Central memory CD8-positive, alpha-beta T cell (primary cell): ENCODE data around the gene GAS2L1.

ENCODE experiments used
- ATAC-seq: fragments of 150-1000 bp; cut with Tn5 transposase; replicated peaks from 2 replicates; pipeline ENCODE4 v1.10.0; 2022; ENCODE audit warnings: mild to moderate bottlenecking, moderate FRiP score, moderate number of reproducible peaks; ENCODE audit not compliant: poor library complexity, severe bottlenecking; ENCODE audit errors: extremely low read depth
- DNase-seq, 2 donors: peaks; one replicate each; pipeline ENCODE4 v3.0.0; 2021; ENCODE audit warnings: low spot score in 2 of 2
- H3K27ac Mint-ChIP-seq: one replicate; pipeline ENCODE4 v1.8.0; 2022; ENCODE audit warnings: low read depth, mild to moderate bottlenecking, moderate library complexity, mixed read lengths
- H3K27me3 Mint-ChIP-seq: one replicate; pipeline ENCODE4 v1.8.0; 2022; ENCODE audit warnings: mixed read lengths
- H3K36me3 Mint-ChIP-seq: one replicate; pipeline ENCODE4 v1.8.0; 2022; ENCODE audit warnings: mild to moderate bottlenecking, moderate library complexity, mixed read lengths; ENCODE audit not compliant: insufficient read depth
- H3K4me1 Mint-ChIP-seq: one replicate; pipeline ENCODE4 v1.8.0; 2022; ENCODE audit warnings: mixed read lengths
- H3K4me3 Mint-ChIP-seq: one replicate; pipeline ENCODE4 v1.8.0; 2022; ENCODE audit warnings: mild to moderate bottlenecking, moderate library complexity, mixed read lengths
- H3K9me3 Mint-ChIP-seq: one replicate; pipeline ENCODE4 v1.8.0; 2022; ENCODE audit warnings: mixed read lengths

Gene GAS2L1

GRCh38 chr22:29290061-29290460 lies 16.4 kb upstream of the GAS2L1 start:
- Mint-ChIP-seq H3K4me1 (peaks cover 29% of the 10 kb centered on the region), H3K4me3 (no peak overlapping the region), H3K9me3 (no peaks in the 10 kb centered on the region), H3K27me3 (no peaks in the 10 kb centered on the region), H3K27ac (no peak overlapping the region), H3K36me3 (peaks cover 91% of the 10 kb centered on the region)
- no peak for DNase-seq
- no peak for ATAC-seq

GRCh38 chr22:29291215-29291614 lies 15.2 kb upstream of the GAS2L1 start:
- H3K9me3 Mint-ChIP-seq: no peaks in the 10 kb centered on the region

GRCh38 chr22:29292379-29292778 lies 14.1 kb upstream of the GAS2L1 start:
- DNase-seq (no peak), ATAC-seq (no peak)
- Mint-ChIP-seq H3K27me3 (no peaks in the 10 kb centered on the region), H3K27ac (no peak overlapping the region), H3K9me3 (no peaks in the 10 kb centered on the region), H3K36me3 (peaks cover 91% of the 10 kb centered on the region), H3K4me1 (peaks cover 27% of the 10 kb centered on the region), H3K4me3 (no peak overlapping the region)

More at GRCh38 chr22:29291215-29291614, 15.2 kb upstream of the GAS2L1 start:
- no peak overlapping the region for H3K4me3 Mint-ChIP-seq
- DNase-seq (no peak), ATAC-seq (no peak)
- peak overlapping the region; percentile 14 for H3K27ac Mint-ChIP-seq
- H3K27me3 Mint-ChIP-seq: no peaks in the 10 kb centered on the region
- H3K4me1 Mint-ChIP-seq: peaks cover 29% of the 10 kb centered on the region
- peaks cover 91% of the 10 kb centered on the region for H3K36me3 Mint-ChIP-seq

- ATAC-seq (no peak), DNase-seq (no peak)
- no peaks in the 10 kb centered on the region for H3K9me3 Mint-ChIP-seq
- no peak overlapping the region for H3K4me3 Mint-ChIP-seq
- H3K36me3 Mint-ChIP-seq: peaks cover 74% of the 10 kb centered on the region
- no peak overlapping the region for H3K27ac Mint-ChIP-seq
- H3K4me1 Mint-ChIP-seq: peaks cover 20% of the 10 kb centered on the region
- no peaks in the 10 kb centered on the region for H3K27me3 Mint-ChIP-seq
Observed at GRCh38 chr22:29298641-29299040, 7.8 kb upstream of the GAS2L1 start.

- Mint-ChIP-seq H3K9me3 (no peaks in the 10 kb centered on the region), H3K27me3 (no peaks in the 10 kb centered on the region), H3K27ac (peak overlapping the region; percentile 50), H3K36me3 (peaks cover 68% of the 10 kb centered on the region), H3K4me1 (peaks cover 20% of the 10 kb centered on the region), H3K4me3 (no peak overlapping the region)
- DNase-seq: no peak
- no peak for ATAC-seq
Observed at GRCh38 chr22:29299136-29299900, 7.1 kb upstream of the GAS2L1 start.

- ATAC-seq: no peak
- Mint-ChIP-seq H3K9me3 (no peaks in the 10 kb centered on the region), H3K36me3 (peaks cover 60% of the 10 kb centered on the region)
Observed at GRCh38 chr22:29300467-29300806, 6.0 kb upstream of the GAS2L1 start.

GRCh38 chr22:29300807-29301601 lies 5.4 kb upstream of the GAS2L1 start:
- Mint-ChIP-seq H3K36me3 (peaks cover 55% of the 10 kb centered on the region), H3K4me1 (peaks cover 27% of the 10 kb centered on the region), H3K4me3 (no peak overlapping the region), H3K27me3 (peaks cover 14% of the 10 kb centered on the region), H3K9me3 (no peaks in the 10 kb centered on the region), H3K27ac (peak overlapping the region; percentile 42)
- no peak for DNase-seq
- no peak for ATAC-seq

More at GRCh38 chr22:29300467-29300806, 6.0 kb upstream of the GAS2L1 start:
- Mint-ChIP-seq H3K27me3 (peaks cover 11% of the 10 kb centered on the region), H3K27ac (peak overlapping the region; percentile 42), H3K4me1 (peaks cover 21% of the 10 kb centered on the region), H3K4me3 (no peak overlapping the region)
- DNase-seq: no peak

- Mint-ChIP-seq H3K36me3 (peaks cover 46% of the 10 kb centered on the region), H3K27ac (no peak overlapping the region), H3K9me3 (no peaks in the 10 kb centered on the region), H3K4me3 (no peak overlapping the region), H3K4me1 (peaks cover 33% of the 10 kb centered on the region), H3K27me3 (peaks cover 14% of the 10 kb centered on the region)
- DNase-seq (no peak), ATAC-seq (no peak)
Observed at GRCh38 chr22:29301716-29302401, 4.6 kb upstream of the GAS2L1 start.

- Mint-ChIP-seq H3K9me3 (no peaks in the 10 kb centered on the region), H3K4me1 (peaks cover 33% of the 10 kb centered on the region), H3K27ac (no peak overlapping the region), H3K4me3 (no peak overlapping the region), H3K27me3 (peaks cover 14% of the 10 kb centered on the region), H3K36me3 (peaks cover 42% of the 10 kb centered on the region)
- DNase-seq (no peak), ATAC-seq (no peak)
Observed at GRCh38 chr22:29302402-29302680, 4.1 kb upstream of the GAS2L1 start.

GRCh38 chr22:29302681-29303465 lies 3.6 kb upstream of the GAS2L1 start:
- Mint-ChIP-seq H3K27me3 (peaks cover 14% of the 10 kb centered on the region), H3K4me1 (peaks cover 29% of the 10 kb centered on the region), H3K27ac (no peak overlapping the region), H3K36me3 (peaks cover 38% of the 10 kb centered on the region), H3K9me3 (no peaks in the 10 kb centered on the region), H3K4me3 (no peak overlapping the region)
- DNase-seq: no peak
- ATAC-seq: no peak

GRCh38 chr22:29305836-29306174 lies 645 bp upstream of the GAS2L1 start:
- Mint-ChIP-seq H3K9me3 (no peaks in the 10 kb centered on the region), H3K4me1 (peaks cover 19% of the 10 kb centered on the region), H3K27me3 (peaks cover 14% of the 10 kb centered on the region), H3K36me3 (peaks cover 15% of the 10 kb centered on the region), H3K4me3 (peak overlapping the region; percentile 79), H3K27ac (peak overlapping the region; percentile 74)
- no peak for DNase-seq
- no peak for ATAC-seq

- peak overlapping the region; percentile 79 for H3K4me3 Mint-ChIP-seq
- ATAC-seq (peak; percentile 12), DNase-seq (no peak)
- H3K36me3 Mint-ChIP-seq: peaks cover 9% of the 10 kb centered on the region
- H3K27me3 Mint-ChIP-seq: peaks cover 19% of the 10 kb centered on the region
- peaks cover 17% of the 10 kb centered on the region for H3K4me1 Mint-ChIP-seq
- H3K9me3 Mint-ChIP-seq: no peaks in the 10 kb centered on the region
- no peak overlapping the region for H3K27ac Mint-ChIP-seq
Observed at GRCh38 chr22:29306835-29307595, 565 bp downstream of the GAS2L1 start.
